Measurements from ENCODE around the gene AKAP12. TPM values are rescaled to one million over a fixed set of nuclear protein-coding genes. Genes with fewer than 3 reads are reported as not detected.

AKAP12 gene
- total and polyA plus RNA-seq, 12 donors, result 10.8 to 46.1 (median 26.1) TPM

- Histone ChIP-seq H3K27me3 (no peaks in the 10 kb centered on the region), H3K4me3 (no peak overlapping the region), H3K36me3 (replicated peaks in 1 of 2) (no peaks in the 10 kb centered on the region), H3K27ac (no peak overlapping the region), H3K9me3 (replicated peaks in 1 of 3) (peaks cover 0 to 4% (median 0%) of the 10 kb centered on the region in 3 donors), H3K4me1 (replicated peaks in 1 of 2) (peaks cover 0 to 10% of the 10 kb centered on the region in 2 donors)
- intact Hi-C loops (cut with DNase I), result no loop called here
- peak in 1 of 7 donors; percentile 12 for DNase-seq
- WGBS, 4 donors, result 4 to 21% (median 17%) methylated on average over 11 of the region's 11 CpGs
- TF ChIP-seq CTCF (IDR thresholded peaks at IDR 0.05) (no peak), POLR2A (IDR thresholded peaks at IDR 0.05) (no peak)
These were observed 30.5 kb upstream of the AKAP12 start for GRCh38 chr6:151209071-151209831.

- H3K4me1 ChIP-seq (replicated peaks in 1 of 2), result peaks cover 0 to 10% of the 10 kb centered on the region in 2 donors
- no peak overlapping the region for H3K4me3 ChIP-seq
- peaks cover 0 to 4% (median 0%) of the 10 kb centered on the region in 3 donors for H3K9me3 ChIP-seq (replicated peaks in 1 of 3)
- no peak for TF ChIP-seq CTCF (IDR thresholded peaks at IDR 0.05)
- no peak for TF ChIP-seq POLR2A (IDR thresholded peaks at IDR 0.05)
- 76 to 100% (median 96%) methylated on average over 1 of the region's 1 CpG for WGBS, 4 donors
- DNase-seq, result no peak
- H3K27me3 ChIP-seq, result no peaks in the 10 kb centered on the region
- no peaks in the 10 kb centered on the region for H3K36me3 ChIP-seq (replicated peaks in 1 of 2)
- no peak overlapping the region for H3K27ac ChIP-seq
- intact Hi-C loops (cut with DNase I), result no loop called here
These were observed 28.7 kb upstream of the AKAP12 start for GRCh38 chr6:151211075-151211474.

GRCh38 chr6:151213352-151213751 is 26.4 kb upstream of the AKAP12 start:
- Histone ChIP-seq H3K27me3 (no peaks in the 10 kb centered on the region), H3K36me3 (replicated peaks in 1 of 2) (no peaks in the 10 kb centered on the region), H3K4me1 (replicated peaks in 1 of 2) (peaks cover 0 to 10% of the 10 kb centered on the region in 2 donors), H3K27ac (no peak overlapping the region), H3K4me3 (no peak overlapping the region), H3K9me3 (replicated peaks in 1 of 3) (peaks cover 0 to 4% (median 0%) of the 10 kb centered on the region in 3 donors)
- DNase-seq, result no peak
- WGBS, 4 donors, result 79 to 96% (median 91%) methylated on average over 5 of the region's 5 CpGs
- no peak for TF ChIP-seq POLR2A (IDR thresholded peaks at IDR 0.05)
- intact Hi-C loops (cut with DNase I), result no loop called here

- DNase-seq, result no peak
- Histone ChIP-seq H3K9me3 (replicated peaks in 1 of 3) (peaks cover 0 to 4% (median 0%) of the 10 kb centered on the region in 3 donors), H3K36me3 (replicated peaks in 1 of 2) (no peaks in the 10 kb centered on the region), H3K27me3 (no peaks in the 10 kb centered on the region), H3K4me3 (no peak overlapping the region), H3K4me1 (replicated peaks in 1 of 2) (no peaks in the 10 kb centered on the region), H3K27ac (no peak overlapping the region)
- intact Hi-C loops (cut with DNase I), result no loop called here
- 77 to 84% (median 81%) methylated on average over 2 of the region's 2 CpGs for WGBS, 4 donors
- no peak for TF ChIP-seq CTCF (IDR thresholded peaks at IDR 0.05)
These were observed 23.8 kb upstream of the AKAP12 start for GRCh38 chr6:151215999-151216398.

GRCh38 chr6:151216804-151217203 is 23.0 kb upstream of the AKAP12 start:
- Histone ChIP-seq H3K4me3 (no peak overlapping the region), H3K27ac (no peak overlapping the region), H3K4me1 (replicated peaks in 1 of 2) (no peaks in the 10 kb centered on the region), H3K27me3 (no peaks in the 10 kb centered on the region), H3K9me3 (replicated peaks in 1 of 3) (no peaks in the 10 kb centered on the region), H3K36me3 (replicated peaks in 1 of 2) (no peaks in the 10 kb centered on the region)
- DNase-seq, result no peak
- TF ChIP-seq POLR2A (IDR thresholded peaks at IDR 0.05) (no peak), CTCF (IDR thresholded peaks at IDR 0.05) (no peak)
- intact Hi-C loops (cut with DNase I), result no loop called here
- WGBS, 4 donors, result 69 to 76% (median 72%) methylated on average over 6 of the region's 6 CpGs
